Stimulated activated CD8-positive, alpha-beta memory T cell treated with anti-CD3 and anti-CD28 coated beads, Interleukin-7, amount 100 ng/mL, for 24 hours (primary cell): ENCODE results near the gene ZNF587.
"Not testable (repeated sequence)": the region's sequence is repeated elsewhere in the genome, so short reads cannot be mapped to it uniquely, and the experiment has no call there.

Source experiments
- DNase-seq: peaks from one replicate; pipeline ENCODE4 v3.0.0-alpha.2; 2020; ENCODE audit warnings: low read depth

The ZNF587 gene

DNA sequence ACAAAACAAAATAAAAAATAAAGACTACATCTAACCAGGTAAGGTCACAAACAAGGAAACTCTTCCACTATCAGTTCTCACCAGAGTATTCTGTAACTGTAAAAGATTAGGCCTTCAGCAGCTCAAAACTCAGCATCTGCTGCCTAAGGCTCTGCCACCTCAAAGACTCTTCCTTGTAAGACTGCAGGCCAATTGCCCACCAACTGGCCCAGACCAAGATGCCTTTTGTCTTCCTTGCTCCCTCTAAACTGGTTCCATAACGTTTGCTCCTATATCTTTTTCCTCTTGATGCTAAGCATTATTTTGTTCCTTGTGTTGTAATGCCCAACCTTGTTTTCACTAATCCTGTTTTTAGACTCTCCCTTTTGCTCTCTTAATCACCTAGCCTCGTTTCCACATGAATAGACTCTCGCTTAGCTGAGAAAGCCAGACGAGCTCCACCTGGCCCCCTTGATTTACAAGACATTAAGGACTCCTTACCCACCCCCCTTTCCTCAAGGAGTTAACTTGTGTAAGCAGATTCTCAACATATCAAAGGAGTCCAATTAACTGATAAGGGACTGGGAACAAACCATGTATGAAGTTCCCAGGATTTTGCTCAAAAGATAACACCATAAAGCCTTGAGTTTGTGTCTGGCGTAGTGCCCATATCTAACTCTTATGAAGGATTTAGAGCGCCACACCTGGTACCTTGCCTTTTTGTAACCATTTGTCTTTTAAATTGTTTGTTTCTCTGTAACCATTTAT, 37.7 kb downstream of the ZNF587 start:
- DNase-seq: no peak

DNA sequence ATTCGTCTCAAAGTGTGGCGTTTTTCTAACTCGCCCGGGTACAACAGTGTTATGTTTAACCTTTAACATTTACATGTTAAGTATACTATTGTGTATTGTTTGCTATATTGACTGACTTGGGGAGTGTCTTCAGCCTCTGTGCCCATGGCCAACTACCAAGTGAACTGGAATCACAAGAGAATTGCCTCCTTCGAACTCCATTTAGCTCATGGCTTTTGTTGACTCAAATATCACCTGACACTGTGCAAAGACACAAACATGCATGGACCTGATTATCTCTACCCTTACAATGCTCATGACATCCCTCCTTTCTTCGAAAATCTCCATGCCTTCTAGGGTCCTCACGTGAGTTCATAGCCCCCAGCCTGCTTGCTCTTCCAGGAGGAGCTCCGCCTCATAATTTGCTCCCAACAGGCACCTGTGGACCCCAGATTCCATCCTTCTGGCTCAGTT, 38.5 kb downstream of the ZNF587 start:
- no peak for DNase-seq

DNA sequence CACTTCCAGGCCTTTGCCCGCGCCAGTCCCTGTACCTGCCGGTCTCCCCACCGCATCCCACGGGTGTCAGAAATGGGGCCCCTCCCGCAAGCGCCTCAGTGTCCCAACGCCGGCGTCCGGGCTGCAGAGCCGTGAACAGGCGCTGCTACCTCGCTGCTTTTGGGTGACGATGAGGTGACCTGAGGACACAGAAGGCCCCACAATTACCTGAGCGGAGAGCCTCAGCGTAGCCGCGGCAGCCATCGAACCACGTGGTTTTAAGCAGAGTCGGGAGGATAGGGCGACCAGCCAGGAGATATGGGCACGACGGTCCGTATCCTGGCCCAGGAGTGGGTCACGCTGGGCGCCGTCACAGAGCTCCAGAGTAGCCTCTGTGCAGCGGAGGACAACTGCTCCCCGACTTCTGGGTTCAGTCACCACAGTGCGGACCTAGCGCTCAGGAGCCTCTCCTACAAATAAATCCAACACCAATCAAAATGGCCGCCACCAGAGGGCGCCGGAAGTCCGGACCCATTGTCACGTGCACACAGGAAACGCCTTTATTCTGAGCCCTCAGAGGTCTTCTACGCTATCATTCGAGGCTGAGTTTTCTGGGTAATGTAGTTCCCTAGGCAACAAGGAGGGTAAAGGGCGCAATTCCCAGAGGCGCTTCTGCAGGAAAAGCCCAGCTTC, 39.0 kb downstream of the ZNF587 start, which contains the start of gene ZNF814:
Gene ZNF814, minus strand, starts transcription at position 478 of the 672 bp plus-strand sequence. Its CDS starts 235 bp downstream, at position 243.
- peak; percentile 66 for DNase-seq

DNA sequence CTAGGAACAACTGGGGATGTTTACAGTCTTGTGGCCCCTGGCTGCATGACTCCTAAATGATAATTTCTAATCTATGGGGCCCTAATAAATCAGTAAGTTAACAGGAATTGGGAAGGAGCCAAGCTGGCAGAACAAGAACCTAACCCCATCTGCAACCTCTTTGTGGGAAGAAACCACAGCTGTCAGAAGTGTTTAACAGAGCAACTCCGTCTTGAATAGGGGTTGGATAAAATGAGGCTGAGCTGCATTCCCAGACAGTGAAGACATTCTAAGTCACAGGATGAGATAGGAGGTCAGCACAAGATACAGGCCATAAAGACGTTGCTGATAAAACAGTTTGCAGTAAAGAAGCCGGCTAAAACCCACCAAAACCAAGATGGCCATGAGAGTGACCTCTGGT, 41.0 kb downstream of the ZNF587 start:
- DNase-seq: not testable (repeated sequence)

DNA sequence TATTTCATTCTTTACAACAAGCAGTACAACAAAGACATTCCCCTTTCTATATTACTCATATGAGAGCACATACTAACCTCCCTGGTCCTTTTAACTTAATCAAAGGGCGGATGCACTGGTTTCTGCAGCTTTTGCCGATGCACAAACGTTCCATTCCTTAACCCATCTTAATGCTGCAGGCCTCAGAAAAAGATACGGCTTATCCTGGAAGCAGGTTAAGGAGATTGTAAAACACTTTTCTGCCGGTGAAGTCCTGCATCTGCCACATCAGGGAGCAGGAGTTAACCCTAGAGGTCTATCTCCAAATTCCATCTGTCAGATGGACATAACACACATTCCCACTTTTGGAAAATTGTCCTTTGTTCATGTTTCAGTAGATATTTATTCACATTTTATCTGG, 50.7 kb downstream of the ZNF587 start:
- no peak for DNase-seq

DNA sequence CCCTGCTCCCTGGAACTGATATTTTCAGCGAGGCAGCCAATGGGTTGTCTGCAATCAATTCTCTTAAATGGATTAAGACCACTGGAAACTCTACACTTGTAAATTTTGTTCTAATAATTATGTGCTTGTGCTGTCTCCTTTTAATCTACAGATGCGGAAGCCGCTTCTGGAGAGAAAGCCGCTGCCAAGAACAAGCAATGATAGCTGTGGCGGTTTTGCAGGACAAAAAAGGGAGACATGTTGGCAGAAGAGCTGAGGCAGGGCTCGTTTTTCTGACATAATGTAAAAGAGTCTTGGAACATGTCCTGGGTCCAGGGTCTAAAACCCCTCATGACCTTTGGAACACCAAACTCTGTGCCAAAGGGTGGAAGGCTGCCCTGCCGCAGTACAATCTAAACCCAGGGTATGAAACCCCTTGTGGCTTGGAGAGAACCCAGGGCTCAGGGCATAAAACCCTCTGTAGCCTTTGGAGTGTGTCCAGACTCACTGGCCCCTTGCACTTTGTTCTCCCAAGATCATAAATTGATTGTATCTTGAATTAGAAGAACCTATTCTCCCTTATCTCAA, 54.0 kb downstream of the ZNF587 start:
- no peak for DNase-seq

DNA sequence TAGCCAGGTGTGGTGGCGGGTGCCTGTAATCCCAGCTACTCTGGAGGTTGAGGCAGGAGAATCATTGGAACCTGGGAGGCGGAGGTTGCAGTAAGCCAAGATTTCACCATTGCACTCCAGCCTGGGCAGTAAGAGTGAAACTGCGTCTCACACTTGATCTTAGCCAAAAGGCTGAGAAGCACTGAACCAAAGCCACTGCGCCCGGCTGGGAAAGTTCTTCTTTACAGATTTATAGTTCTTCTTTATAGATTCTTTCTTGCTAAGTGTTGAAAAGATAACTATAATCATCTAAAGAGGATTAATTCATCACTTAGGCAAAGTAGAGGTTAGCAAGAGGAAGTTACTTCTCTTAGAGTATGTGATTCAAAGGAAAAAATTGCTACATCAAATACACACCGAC, 55.6 kb downstream of the ZNF587 start:
- no peak for DNase-seq

DNA sequence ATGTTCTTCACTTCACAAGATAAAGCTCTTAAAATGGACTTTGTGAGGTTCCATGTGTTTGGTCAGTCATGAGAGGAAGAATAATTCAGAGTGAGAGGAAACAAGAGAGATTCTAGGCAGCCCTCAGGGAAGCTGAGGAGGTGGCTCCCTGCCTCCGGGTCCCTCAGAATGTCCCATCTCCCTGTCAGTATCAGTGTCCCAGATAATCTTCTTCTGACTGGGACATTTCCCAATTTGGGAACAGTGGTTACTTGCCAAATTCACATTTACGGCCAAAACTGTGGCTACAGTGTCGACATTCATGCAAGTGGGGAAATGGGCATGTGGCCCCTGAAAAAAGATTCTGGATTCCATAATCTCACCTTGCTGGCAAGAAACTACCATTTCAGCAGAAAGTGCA, 57.7 kb downstream of the ZNF587 start:
- no peak for DNase-seq

DNA sequence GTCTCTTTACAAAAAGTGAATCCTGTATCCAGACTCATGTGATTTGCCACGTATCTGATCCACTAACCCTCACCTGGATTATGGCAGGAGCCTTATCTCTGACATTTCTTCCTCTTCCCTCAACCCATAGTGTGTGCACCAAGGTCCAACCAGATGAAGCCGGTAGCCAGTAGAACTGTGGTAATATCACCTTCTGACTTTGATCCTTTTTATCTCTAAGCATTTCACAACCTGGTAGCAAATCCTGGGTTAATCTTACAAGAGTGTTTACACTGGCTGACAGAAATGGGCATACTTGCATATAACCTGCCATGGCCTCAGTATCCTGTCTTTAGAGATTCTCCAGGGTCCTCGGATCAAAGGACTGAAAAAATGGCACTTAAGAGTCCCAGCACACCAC, 64.9 kb downstream of the ZNF587 start:
- no peak for DNase-seq
